GM18498 (cell line): ENCODE measurements around the gene C12orf75.

Experiments used
- ATAC-seq: cut with Tn5 transposase; IDR thresholded peaks from one replicate; pipeline ENCODE4 v1.9.1; 2021; ENCODE audit warnings: mild to moderate bottlenecking, moderate library complexity; ENCODE audit not compliant: unreplicated experiment

Gene C12orf75

DNA sequence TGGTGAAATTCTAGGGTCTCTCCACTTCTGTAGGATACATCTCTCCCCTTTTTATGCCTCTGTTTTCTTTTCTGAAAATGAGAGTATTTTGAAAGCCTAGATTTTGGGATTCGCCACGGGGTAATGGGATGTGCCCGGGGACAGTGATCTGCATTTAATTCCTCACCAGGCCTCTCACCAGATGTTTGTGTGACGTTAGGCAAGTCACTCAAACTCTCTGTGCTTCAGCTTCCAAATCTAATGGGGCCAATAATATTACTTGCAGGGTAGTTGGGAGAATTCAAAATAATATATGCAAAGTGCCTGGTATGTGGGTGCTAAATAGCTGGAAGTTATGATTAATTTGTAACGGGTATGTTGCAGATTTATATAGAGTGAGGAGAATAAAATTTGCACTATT lies 78.8 kb downstream of the C12orf75 start:
- ATAC-seq, result no peak

GRCh38 chr12:105409801-105410471 lies 79.4 kb downstream of the C12orf75 start:
- ATAC-seq, result no peak

DNA sequence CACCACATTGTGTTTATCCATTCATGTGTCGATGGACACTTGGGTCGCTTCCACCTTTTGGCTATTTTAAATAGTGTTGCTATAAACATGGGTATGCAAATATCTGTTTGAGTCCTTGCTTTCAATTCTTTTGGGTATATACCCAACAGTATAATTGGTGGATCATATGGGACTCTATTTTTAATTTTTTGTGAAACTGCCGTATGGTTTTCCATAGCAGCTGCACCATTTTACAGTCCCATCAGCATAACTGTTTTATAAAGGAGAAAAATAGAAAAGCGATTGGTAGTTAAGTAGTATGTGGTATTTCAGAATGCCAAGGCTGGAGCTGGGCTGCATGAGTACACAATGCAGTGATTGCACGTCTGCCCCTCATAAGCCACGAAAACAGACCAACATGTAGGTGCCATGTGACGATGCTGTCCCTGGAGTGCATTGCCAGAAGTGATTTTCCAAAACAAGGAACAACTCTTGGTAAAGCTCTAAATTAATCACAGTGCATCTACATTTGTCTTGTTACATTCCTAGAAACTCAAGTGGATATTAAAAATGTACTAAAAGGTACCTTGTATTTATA lies 83.5 kb downstream of the C12orf75 start:
- ATAC-seq, result no peak

DNA sequence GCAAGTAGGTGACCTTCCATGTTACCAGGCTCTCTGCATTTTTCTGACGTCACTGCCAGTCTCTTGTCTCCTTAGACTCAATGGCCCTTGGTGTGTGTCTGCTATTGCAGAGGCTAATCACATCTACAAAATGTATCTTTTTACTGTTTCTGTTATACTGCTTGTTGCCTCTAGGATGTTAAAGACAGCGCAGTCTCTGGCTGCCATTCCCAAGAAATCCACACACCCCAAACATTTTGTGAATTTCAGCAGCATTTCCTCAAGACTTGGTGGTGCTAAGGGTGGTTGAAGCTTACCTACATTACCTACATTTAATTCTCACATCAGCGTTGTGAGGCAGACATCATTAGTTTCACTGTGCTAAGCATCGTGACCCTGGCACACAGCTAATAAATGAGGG lies 87.2 kb downstream of the C12orf75 start:
- no peak for ATAC-seq

GRCh38 chr12:105418229-105418628 lies 87.7 kb downstream of the C12orf75 start:
- no peak for ATAC-seq

DNA sequence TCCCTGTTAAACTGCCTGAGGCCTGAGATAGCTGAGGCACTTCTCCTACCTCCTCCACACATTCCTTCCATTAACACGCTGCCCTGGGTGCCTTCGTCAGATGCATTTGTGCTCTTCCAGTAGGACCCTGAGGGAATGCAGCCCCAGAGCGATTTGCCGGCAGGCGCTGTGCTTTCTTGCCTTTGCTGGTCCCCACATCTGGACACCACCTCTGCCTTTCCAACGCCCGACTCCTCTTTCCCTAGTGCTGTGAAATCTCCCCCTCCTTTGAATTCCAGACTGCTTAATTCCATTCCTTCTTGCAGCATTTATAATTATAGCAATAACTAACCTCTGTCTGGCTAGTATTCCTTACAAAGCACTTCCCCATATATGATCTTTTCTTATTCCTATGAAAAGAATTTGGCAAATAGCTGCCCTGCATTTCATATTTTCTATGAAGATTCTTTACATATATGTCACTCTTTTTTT lies 88.4 kb downstream of the C12orf75 start:
- no peak for ATAC-seq

DNA sequence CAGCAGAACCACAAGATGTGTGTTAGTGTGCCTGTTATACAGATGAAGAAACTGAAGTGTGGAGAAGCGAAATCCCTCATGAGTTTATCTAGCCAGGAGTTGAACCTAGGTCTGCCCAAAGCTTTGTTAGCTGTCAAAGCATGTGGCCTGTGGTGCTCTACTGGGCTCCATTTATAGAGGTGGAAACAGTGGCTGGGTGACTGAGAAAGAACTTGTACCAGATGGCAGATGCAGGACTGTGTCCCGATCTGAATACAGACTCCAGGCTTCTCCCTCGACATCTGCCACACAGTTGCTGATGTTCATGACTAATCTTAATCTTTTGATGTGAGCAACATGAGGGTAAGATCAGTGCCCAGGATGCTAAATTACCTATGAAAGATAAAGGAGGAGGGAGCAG lies 89.1 kb downstream of the C12orf75 start:
- ATAC-seq, result no peak

DNA sequence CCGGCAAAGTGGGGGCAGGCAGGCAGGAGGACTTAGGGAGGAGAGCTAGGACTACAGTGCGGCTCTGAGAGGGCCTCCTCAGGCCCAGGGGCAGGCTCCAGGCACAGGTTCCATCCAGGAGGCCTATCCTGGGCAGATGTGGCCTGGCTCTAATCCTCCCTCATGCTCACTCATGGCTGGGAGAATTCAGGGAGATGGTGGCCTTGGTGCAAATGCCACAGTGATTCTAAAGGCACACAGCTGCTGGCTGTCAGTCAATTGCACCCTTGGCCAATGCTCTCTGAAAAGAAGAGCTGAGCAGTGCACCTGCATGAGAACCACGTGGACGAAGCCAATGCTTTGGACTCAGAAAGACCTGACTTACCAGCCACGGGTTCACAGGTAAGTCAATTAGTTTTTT lies 89.6 kb downstream of the C12orf75 start:
- no peak for ATAC-seq

- ATAC-seq, result peak; percentile 69
Observed at GRCh38 chr12:105420659-105421240, 90.3 kb downstream of the C12orf75 start.
